ENCODE measurements around the gene CBY2.
"Not testable (repeated sequence)": the region's sequence is repeated elsewhere in the genome, so short reads cannot be mapped to it uniquely, and the experiment has no call there.

CBY2 gene

GRCh38 chr13:45702088-45702487, at the start of gene CBY2:
TSS of gene CBY2 (plus strand) at chr13:45702320. CDS start at chr13:45702391, 71 bp downstream.
- no peak for DNase-seq

GRCh38 chr13:45654633-45655349, 47.3 kb upstream of the CBY2 start:
- no peak for DNase-seq

GRCh38 chr13:45658586-45659235, 43.4 kb upstream of the CBY2 start:
- DNase-seq, result no peak

- no peak for DNase-seq
Observed at GRCh38 chr13:45659536-45659935, 42.6 kb upstream of the CBY2 start.

- DNase-seq, result not testable (repeated sequence)
Observed at GRCh38 chr13:45660458-45660857, 41.7 kb upstream of the CBY2 start.

- DNase-seq, result no peak
Observed at GRCh38 chr13:45662162-45662561, 40.0 kb upstream of the CBY2 start.

GRCh38 chr13:45662903-45663302, 39.2 kb upstream of the CBY2 start:
- not testable (repeated sequence) for DNase-seq

- not testable (repeated sequence) for DNase-seq
Observed at GRCh38 chr13:45669626-45670025, 32.5 kb upstream of the CBY2 start.

- peak; percentile 65 for DNase-seq
Observed at GRCh38 chr13:45670189-45670885, 31.8 kb upstream of the CBY2 start.

GRCh38 chr13:45674908-45675307, 27.2 kb upstream of the CBY2 start:
- no peak for DNase-seq

- no peak for DNase-seq
Observed at GRCh38 chr13:45678282-45678681, 23.8 kb upstream of the CBY2 start.

GRCh38 chr13:45681113-45681512, 21.0 kb upstream of the CBY2 start:
- DNase-seq, result no peak

- no peak for DNase-seq
Observed at GRCh38 chr13:45682494-45683008, 19.6 kb upstream of the CBY2 start.

GRCh38 chr13:45683701-45684100, 18.4 kb upstream of the CBY2 start:
- no peak for DNase-seq

- DNase-seq, result no peak
Observed at GRCh38 chr13:45688577-45688976, 13.5 kb upstream of the CBY2 start.

- DNase-seq, result no peak
Observed at GRCh38 chr13:45690636-45691035, 11.5 kb upstream of the CBY2 start.

GRCh38 chr13:45691251-45691650, 10.9 kb upstream of the CBY2 start:
- DNase-seq, result no peak

GRCh38 chr13:45691667-45692066, 10.5 kb upstream of the CBY2 start:
- DNase-seq, result no peak

GRCh38 chr13:45695198-45695730, 6.9 kb upstream of the CBY2 start:
- no peak for DNase-seq

- DNase-seq, result no peak
Observed at GRCh38 chr13:45696610-45697226, 5.4 kb upstream of the CBY2 start.

GRCh38 chr13:45700971-45701900, 884 bp upstream of the CBY2 start:
- no peak for DNase-seq

GRCh38 chr13:45702869-45703391, 810 bp downstream of the CBY2 start:
- DNase-seq, result no peak

All from NCI-H1694 (cell line).